HG03064 (cell line): ENCODE measurements around the gene KCNMA1.

Source experiments
- ATAC-seq: cut with Tn5 transposase; IDR thresholded peaks from one replicate; pipeline ENCODE4 v1.9.1; 2021; ENCODE audit warnings: low read depth; ENCODE audit not compliant: unreplicated experiment

KCNMA1 gene

DNA sequence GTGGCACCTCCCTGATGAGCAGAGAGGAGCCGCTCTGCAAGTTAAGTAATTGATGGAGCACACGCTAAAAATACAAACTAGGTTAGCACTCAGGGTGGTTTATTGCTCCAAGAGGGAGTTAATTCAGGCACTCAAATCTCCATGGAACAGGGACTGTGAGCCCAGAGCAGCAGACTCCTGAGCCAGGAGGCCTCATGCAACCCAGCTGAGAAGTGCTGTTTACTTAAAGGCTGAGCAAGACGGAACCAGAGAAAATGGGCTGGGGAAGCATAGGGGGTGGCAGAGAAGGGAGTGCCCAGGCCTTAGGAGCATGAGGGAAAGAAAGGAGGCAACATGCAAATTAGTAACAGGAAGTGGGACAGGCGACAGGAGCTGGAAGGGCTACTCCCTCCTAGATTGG, 174.1 kb downstream of the KCNMA1 start:
- ATAC-seq: no peak

DNA sequence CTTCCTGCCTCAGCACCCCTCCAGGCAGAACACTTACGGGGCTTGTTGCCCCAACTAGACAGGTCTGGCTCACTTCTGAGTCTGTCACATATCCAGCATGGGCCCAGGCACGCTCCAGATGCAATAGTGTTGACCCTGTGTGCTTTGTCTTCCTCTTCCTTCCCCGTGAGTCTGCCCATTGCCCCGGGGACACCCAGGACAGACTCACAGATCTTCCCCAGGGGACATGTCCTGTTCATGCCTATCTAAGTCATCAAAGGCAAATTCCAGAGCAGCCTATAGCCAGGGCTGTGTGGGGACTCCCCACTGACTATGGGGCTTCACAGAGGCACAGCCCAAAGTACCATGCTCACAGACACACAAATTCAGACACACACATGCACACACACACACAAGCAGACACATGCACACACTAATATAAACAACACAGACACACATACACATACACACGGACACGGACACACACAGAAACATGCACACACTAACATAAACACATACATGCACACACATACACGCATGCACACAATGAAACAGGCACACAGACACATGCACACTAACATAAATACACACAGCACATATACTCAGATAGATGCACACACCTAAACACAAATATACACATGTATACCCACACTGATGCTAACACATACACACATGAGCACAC, 175.8 kb downstream of the KCNMA1 start:
- no peak for ATAC-seq

DNA sequence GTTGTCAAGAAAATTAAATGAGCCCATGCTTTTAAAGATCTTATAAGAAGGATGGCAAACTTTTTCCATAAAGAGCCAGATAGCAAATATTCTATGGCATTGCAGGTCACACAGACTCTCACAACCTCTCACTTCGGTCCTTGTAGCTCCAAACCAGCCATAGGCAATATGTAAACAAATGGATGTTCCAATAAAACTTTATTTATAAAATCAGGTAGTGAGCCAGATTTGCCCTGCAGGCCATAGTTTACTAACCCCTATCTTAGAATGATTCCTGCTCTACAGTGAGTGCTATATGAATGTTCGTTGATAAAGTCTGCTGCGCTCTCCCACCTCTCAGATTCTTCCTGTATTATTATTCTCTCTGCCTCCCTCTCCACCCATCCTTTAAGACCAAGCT, 177.7 kb downstream of the KCNMA1 start:
- no peak for ATAC-seq

DNA sequence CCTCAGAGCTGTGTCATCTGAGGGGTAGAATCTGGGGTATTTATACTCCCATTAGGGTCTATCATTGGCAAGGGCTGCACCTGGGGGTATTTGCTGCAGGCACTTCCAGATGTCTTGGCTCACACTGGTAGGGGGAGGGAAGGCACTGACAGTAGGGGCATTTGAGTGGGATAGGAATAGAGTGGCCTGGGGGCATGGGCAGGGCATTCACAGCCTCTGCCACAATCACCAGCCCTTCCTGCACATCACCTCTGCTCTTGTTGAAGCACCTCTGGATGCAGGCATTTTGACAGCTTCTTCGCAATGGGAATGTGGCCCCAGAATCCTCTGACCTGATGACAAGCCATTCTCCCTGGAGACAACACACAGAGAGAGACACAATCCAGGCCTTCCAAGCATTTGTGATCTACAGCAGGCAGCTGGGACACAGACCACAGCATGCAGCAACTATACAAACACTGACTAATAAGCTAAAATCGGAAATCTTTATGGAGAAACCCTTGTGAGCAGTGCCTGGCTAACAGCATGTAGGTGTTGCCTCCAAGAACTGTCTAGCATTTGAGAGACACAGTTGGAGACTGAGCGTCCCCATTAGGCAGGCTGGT, 178.5 kb downstream of the KCNMA1 start:
- ATAC-seq: no peak

DNA sequence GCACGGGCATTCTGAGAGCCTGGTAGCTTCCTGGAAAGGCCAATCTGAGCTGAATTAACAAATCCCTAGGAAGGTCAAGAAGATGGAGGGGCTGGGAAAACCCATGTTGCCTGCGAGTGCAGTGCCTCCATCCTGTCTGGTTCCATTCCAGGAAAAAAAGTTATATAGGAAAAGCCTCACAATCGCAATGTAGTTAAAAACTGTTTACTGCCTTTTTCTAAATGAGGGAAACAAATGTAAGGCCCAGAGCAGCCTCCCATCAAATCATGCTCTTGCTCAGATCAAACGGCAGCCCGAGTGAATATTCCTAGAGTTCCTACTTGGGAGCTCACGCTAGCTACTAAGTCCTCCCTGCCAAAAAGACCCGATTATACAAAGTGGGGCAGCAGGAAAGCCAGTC, 179.9 kb downstream of the KCNMA1 start:
- no peak for ATAC-seq

DNA sequence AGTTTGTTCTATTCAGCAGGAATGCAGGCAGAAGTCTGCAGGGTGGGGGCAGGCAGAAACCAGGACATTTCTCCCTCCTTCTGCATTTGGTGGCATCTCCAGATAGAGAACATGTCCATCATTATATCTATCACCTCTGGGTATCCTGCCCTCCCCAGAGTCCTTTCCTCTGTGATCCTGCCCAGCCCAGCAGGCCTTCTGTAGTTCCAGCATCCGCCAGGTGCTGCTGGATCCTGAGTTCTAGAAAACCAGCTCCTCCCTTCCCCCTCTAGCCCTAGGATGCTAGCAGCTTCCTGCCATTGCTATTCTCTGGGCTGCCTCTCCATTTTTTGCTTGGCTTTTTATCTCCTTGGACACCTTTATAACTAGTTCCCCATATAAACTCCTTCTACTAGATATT, 180.3 kb downstream of the KCNMA1 start:
- no peak for ATAC-seq

DNA sequence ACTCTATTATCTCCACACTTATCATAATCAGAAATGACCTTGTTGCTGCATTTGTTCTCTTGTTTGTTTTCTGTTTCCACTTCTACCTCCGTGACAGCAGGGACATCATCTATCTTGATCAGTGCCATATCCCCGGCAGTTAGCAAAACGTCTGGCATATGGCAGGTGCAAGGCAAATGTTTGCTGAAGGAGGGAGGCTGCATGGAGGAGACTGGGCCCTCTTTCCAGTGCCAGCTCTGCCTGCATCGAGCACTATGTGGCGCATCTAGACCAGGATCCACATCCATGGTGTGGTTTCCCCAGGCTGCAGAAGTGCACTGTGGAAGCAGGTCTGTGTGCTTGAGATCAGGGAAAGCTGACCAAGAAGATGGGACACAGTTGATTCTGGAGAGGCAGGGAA, 181.2 kb downstream of the KCNMA1 start:
- ATAC-seq: no peak

DNA sequence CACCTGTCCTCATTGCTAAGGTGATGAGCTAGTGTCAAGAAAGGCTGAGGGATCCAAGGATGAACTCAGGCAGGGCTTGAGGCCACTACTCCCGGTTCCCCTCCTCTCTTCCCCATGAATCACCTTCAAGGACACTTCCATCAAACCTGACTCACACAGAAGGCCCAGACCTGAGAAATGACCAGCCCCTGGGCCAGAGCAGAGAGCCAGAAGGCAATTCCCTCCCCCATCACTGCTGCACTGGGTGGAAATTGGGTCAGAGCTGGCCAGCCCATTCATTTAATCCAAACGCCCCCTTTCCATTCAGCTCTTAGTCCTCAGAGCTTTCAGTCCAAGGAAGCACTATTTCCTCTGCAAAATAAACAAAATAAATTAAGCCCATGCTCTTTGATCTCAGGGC, 182.0 kb downstream of the KCNMA1 start:
- ATAC-seq: no peak

DNA sequence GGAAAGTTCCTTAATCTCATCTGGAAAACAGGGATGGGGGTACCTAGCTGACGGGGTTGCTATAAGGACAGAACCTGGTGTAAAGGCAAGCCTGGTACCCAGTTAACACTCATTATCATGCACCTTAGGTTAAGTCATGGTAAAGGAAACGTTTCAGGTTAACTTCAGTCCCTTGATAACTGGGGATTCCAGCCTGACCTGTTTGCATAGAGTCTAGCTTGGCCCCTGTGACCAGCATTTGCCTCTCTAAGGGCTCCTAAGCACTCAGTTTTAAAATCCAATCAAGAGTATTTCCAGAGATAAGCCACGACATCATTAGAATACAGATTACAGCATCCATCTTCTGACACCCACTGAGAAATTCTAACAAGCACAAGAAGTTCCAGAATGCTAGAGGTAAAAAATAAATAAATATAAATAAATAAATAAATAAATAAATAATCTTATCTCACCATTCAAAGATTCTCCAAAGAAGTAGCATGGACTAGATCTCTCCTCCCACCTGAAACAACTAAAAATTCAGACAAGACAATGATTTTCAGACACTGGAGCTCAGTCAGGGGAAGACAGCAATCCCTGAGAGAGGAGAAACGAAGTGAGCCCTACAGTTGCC, 184.6 kb downstream of the KCNMA1 start:
- no peak for ATAC-seq

DNA sequence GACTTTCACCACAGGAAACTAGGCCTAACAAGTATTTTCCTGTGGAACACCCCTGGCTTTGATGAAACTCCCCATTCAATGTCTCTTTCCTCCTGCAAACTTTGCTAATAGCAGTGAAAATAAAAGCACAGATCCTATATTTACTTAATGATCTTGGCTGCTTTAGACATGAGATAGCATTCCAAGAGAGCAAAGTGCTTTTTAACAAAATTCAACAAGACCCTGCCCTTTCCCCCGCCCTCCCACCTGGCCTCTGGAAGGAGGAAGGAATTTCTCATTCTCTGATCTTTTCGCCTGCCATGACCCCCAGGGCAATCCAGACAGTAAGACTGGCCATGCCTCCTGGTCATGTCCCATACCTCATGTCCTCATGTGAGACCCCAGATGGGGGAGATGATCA, 185.7 kb downstream of the KCNMA1 start:
- ATAC-seq: no peak

DNA sequence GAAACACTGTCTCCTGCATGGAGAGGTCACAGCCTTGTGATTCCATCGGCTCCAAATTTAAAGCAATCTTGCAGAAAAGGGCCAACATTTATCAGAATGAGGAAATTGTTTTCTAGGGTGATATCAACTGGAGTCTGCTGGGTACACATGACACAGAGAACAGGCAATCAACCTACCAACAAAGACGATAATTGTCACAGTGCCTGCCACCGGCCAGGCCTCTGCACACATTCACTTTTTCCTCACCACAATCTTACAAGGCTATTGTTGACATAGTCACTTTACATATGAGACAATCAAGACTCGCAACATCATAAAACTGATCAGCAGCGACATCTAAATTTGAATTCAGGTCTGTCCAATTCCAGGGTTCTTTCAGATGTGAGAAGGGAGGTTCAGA, 189.4 kb downstream of the KCNMA1 start:
- ATAC-seq: no peak

DNA sequence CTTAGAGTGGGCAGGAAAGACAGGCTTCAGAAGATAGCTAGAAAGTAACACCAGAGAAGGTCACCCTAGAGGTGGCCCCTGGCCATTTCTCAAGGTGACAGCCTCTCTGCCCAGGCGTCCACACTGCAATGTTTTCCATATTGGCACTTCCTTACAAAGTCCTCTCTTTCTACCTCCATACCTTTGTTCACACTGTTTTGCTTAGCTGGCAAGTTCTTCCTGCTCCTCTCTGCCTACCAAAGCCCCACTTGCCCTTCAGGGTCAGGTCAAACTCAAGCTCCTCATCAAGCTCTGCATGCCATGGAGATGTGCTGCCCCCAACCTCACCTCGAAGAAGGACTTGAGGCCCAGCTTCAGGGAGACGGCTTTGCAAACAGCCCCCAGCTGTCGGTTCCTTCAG, 190.9 kb downstream of the KCNMA1 start:
- ATAC-seq: no peak

DNA sequence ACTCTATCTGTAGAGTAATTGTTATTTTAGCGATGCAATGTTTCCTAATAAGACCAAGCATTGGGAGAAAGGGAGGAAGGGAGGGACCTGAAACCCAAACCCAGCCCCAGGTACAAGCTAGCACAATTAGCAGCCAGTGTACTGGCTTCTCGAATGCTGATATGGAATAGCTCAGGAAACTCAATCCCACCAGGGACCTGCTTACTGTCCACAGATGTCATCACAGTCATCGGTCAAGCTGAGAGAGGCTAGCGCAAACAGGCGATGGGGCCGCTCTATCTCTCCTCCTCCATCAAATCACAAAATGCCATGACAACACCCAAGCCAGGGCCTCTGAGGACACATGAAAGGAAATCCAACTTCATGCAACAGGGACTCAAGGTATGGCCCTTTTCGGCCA, 192.1 kb downstream of the KCNMA1 start:
- no peak for ATAC-seq

DNA sequence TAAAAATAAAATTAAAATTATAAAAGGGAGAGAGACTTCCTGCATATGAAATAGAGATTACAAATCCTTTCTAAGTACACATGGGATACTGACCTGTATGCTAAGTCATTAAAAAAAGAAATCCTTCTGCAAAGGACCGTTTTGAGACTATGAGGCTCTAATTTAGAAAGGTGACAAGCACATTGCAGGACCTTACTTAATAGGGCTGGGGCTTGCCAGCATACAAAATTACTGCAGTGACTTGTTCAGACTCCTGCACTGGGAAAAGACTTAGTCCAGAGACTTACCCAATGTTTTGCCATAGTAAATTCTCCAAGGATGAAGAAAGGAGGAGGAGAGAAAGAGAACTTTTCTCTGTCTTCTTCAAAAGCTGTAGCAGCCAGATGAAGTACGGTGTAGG, 193.6 kb downstream of the KCNMA1 start:
- ATAC-seq: no peak

DNA sequence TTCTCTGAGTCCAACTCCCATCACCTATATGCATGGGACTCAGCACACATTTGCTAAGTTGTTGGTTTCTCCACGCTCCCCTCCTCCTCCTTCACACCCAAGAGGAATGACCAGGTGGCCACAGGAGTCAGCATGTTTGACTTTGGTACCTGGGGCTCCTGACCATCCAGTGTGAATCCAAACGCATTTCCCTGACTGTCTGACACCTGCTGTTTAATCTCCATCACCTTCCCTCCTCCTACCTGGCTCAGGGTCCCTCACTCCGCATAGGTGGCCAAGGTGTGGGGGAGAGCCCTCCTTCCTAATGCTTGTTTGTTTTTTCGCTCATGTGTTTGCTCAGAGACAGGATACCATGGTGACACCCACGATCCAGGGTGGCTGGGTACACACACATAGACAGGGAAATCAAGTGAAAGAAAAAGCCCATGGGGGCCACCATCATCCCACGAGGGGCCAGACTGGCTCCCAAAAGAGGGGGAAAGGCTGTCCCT, 194.9 kb downstream of the KCNMA1 start:
- no peak for ATAC-seq

DNA sequence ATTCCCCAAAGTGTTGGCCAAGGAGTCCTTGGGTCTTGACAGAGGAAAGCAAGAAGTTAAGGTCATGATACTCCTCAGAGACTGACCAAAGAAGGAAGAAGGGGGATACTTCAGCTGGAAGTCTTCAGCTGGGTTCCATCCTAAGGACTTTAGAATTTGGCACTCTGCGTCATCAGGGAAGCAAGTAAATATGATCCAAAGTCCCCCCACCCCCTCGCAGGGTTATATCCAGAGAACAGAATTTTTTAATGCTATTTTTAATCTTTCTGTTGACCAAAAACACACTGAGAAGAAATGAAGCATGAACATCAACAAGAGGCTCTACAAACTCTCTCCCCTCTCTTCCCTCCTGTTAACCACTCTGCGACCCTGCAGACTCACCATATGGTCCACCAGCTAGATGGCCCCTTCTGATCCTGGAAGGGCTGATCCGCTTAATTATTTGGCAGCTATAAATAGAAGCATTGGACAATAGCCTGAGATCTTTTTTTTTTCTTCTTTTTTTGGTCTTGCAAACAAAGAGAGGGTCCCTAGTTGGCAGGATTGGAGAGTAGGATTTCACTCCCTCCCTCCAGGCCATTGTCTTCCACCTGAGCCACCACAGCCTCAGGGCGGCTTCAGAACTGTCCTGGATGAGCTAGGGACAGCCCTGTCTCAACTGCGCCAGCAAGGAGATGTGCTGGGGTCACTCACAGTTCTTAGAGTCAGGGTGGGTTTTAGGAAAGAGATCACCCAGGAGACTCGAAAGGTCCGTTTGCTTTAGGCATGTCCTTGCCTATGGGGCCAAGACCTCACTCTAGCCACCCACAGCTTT, 196.0 kb downstream of the KCNMA1 start:
- ATAC-seq: no peak

DNA sequence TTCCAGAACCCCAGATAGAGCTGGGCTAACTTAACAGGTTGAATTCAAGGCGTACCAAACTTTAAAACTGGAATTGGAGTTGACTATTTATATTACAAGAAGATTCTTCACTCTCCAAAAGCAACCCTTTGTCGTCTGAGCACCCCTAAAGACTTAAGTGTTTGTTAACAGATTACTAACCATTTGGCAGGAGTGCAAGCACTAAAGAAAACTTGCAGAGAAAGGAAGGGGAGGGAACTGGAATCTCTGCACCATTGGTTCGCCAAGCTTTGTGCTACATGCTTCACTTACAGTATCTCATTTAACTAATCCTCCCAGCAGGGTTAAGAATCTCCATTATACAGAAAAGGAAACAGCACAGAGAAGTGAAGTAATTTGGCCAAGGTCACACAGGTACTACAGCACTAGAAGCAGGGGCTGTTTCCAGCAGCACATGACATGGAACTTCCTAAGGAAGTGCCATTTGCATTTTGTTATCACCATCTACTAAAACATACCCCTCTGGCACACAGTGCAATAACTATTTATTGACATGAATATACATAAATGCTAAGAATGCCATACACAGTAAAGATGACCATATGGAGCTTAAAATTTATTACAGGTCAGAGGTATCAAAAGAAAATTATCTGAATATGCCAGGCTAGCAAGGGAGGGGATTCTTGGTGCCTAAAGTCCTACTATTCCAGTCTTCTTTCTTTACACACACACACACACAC, 201.2 kb downstream of the KCNMA1 start:
- ATAC-seq: no peak

DNA sequence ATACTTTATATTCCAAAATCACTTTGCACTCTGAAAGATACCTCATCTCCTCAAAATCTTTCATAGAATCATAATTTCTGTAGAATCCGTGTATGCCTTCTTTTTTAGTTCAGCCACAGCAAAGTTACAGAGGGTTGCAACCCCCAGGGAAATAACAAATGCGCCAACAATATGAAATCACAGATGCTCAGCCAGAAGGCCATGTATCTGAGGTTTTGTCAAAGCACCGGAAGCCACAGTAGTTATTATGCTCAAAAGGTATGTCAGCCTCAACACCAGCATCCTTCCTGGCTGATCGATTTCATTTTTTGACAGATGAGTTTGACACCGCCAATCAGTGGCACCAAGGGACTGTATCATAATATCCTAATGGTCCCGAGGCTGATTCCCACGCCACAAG, 204.1 kb downstream of the KCNMA1 start:
- ATAC-seq: no peak

DNA sequence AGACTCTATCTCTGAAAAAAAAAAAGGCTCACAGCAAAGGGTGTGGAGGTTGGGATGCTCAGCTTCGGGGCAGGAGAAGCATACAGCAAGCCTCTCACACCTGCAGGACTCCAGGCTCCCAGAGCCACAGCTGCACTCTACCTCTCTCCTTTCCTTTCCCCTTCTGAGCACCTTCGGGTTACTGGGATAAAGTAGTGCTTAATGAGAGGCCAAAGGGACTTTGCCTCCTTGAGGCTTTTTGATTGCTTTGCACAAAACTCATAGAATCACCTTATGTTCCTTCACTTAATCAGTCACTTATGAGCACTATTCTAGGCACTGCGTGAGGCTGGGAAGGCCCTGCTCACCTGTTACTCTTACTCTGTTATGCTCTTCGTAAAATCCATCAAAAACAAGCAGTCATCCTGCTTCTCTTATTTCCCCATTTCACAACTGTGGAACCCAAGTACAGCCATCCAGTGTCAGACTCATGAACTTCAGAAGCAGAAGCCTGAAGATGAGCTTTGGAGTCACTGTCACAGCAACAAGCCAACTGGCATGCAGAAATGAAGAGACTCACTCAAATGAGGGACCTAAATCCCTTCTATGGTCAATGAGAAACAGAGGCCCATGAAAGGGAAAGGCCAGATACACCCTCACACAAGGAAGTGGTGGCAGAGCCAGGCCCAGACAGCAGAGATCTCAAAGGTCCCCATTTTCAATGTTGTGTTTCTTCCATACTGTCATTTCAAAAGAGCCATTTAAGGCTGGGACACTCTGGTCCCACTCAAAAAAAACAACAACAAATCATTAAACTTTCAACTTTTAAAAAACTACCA, 205.4 kb downstream of the KCNMA1 start:
- ATAC-seq: no peak

DNA sequence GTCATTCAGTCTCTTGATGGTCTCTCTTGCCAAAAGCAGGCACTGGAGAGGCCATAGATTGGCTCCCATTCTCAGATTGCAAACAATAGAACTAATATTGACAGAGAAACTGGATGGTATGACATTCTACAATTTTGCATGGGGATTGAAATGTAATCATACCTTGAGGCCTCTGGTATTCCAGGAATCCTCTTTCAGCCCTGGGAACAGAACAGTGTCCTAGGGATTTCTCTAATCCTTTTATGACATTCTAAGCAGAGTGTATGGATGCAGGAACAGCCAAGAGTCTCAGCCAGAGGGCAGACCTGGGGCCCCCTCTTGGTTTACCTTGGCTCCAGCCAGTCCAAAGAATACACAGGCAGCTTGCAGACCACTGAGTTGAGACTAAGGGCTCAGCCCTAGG, 206.4 kb downstream of the KCNMA1 start:
- no peak for ATAC-seq
